ENCODE data around the gene LNPK. TPM values are rescaled to one million over a fixed set of nuclear protein-coding genes. Genes with fewer than 3 reads are reported as not detected.

Gene LNPK
- total RNA-seq, 4 donors from 2014 or later, result 18.0 to 33.6 (median 25.7) TPM

GRCh38 chr2:175935289-175936181 lies 66.5 kb downstream of the LNPK start:
- Histone ChIP-seq H3K9me3 (no peaks in the 10 kb centered on the region), H3K4me3 (no peak overlapping the region), H3K27ac (no peak overlapping the region), H3K36me3 (peaks cover 0 to 4% (median 0%) of the 10 kb centered on the region in 4 donors), H3K27me3 (no peaks in the 10 kb centered on the region), H3K4me1 (peaks cover 0 to 4% (median 0%) of the 10 kb centered on the region in 4 donors)
- in situ Hi-C loops (cut with MboI; ENCODE audit: low pct_ligation_motif_present in 1 of 4, low pct_unique_long_range_greater_than_20kb in 1 of 4, low sequenced_read_pairs in 3 of 4) (no loop called here), intact Hi-C loops (cut with DNase I; ENCODE audit: low total_unique reads) (no loop called here)
- 82 to 85% methylated on average over 3 of the region's 3 CpGs for WGBS, 2 donors (ENCODE audit: low coverage in 1 of 2)
- no peak for DNase-seq
- TF ChIP-seq EP300 (IDR thresholded peaks at IDR 0.05; ENCODE audit: low read depth) (no peak), POLR2AphosphoS5 (IDR thresholded peaks at IDR 0.05) (no peak), POLR2A (IDR thresholded peaks at IDR 0.05) (no peak)
- TF ChIP-seq, protein P1, sequence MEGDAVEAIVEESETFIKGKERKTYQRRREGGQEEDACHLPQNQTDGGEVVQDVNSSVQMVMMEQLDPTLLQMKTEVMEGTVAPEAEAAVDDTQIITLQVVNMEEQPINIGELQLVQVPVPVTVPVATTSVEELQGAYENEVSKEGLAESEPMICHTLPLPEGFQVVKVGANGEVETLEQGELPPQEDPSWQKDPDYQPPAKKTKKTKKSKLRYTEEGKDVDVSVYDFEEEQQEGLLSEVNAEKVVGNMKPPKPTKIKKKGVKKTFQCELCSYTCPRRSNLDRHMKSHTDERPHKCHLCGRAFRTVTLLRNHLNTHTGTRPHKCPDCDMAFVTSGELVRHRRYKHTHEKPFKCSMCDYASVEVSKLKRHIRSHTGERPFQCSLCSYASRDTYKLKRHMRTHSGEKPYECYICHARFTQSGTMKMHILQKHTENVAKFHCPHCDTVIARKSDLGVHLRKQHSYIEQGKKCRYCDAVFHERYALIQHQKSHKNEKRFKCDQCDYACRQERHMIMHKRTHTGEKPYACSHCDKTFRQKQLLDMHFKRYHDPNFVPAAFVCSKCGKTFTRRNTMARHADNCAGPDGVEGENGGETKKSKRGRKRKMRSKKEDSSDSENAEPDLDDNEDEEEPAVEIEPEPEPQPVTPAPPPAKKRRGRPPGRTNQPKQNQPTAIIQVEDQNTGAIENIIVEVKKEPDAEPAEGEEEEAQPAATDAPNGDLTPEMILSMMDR (IDR thresholded peaks at IDR 0.05), result no peak

DNA sequence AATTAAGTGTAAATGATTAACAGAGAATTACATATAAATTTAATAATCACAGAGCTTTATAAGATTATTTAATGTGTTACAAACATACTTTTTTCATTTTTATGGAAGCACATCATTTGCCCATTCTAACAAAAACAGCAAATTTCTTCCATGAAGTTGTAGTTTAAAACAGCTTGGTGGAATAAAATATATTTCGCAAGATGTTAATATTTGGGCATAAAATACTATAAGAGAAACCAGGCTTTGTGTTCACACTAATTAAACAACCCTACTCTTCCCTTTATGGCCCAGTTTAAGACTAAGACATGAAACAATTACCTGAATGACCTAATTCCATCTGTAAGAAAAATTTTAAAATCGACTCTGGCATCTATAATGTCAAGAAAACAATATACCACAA lies 69.4 kb downstream of the LNPK start:
- no peaks in the 10 kb centered on the region for H3K27me3 ChIP-seq
- 89 to 93% methylated on average over 2 of the region's 2 CpGs for WGBS, 2 donors (ENCODE audit: low coverage in 1 of 2)
- no peak overlapping the region for H3K4me3 ChIP-seq
- in situ Hi-C loops (cut with MboI; ENCODE audit: low pct_ligation_motif_present in 1 of 4, low pct_unique_long_range_greater_than_20kb in 1 of 4, low sequenced_read_pairs in 3 of 4) (no loop called here), intact Hi-C loops (cut with DNase I; ENCODE audit: low total_unique reads) (no loop called here)
- peaks cover 0 to 4% (median 0%) of the 10 kb centered on the region in 4 donors for H3K4me1 ChIP-seq
- DNase-seq, result no peak
- H3K9me3 ChIP-seq, result no peaks in the 10 kb centered on the region
- TF ChIP-seq EP300 (IDR thresholded peaks at IDR 0.05; ENCODE audit: low read depth) (no peak), POLR2AphosphoS5 (IDR thresholded peaks at IDR 0.05) (no peak), POLR2A (IDR thresholded peaks at IDR 0.05) (no peak)
- TF ChIP-seq, protein P1 (IDR thresholded peaks at IDR 0.05), result no peak
- peaks cover 0 to 4% (median 0%) of the 10 kb centered on the region in 4 donors for H3K36me3 ChIP-seq
- no peak overlapping the region for H3K27ac ChIP-seq

DNA sequence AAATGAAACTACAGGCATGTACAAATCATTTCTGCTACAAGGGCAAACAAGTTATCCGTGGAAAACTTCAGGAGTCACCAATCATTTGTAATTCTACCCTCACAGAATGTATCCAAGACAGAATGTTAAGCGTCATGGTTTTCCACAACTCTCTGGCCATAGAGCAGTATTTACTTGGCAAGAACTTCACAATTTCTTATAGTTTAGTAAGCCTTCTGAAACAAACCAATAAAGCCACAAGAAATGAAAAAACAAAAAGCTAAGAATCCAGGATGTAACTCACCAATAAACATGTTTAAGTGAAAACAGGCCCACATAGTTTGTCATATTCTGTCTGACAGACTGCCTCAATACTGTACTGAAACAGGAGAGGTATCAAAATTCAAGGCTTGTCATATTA lies 70.3 kb downstream of the LNPK start:
- Histone ChIP-seq H3K27me3 (no peaks in the 10 kb centered on the region), H3K4me3 (no peak overlapping the region), H3K36me3 (peaks cover 0 to 4% (median 0%) of the 10 kb centered on the region in 4 donors), H3K4me1 (no peaks in the 10 kb centered on the region), H3K27ac (no peak overlapping the region), H3K9me3 (no peaks in the 10 kb centered on the region)
- TF ChIP-seq POLR2A (IDR thresholded peaks at IDR 0.05), result no peak
- TF ChIP-seq EP300 (IDR thresholded peaks at IDR 0.05; ENCODE audit: low read depth), result no peak
- no peak for TF ChIP-seq POLR2AphosphoS5 (IDR thresholded peaks at IDR 0.05)
- TF ChIP-seq, protein P1 (IDR thresholded peaks at IDR 0.05), result no peak
- in situ Hi-C loops (cut with MboI; ENCODE audit: low pct_ligation_motif_present in 1 of 4, low pct_unique_long_range_greater_than_20kb in 1 of 4, low sequenced_read_pairs in 3 of 4), result no loop called here
- intact Hi-C loops (cut with DNase I; ENCODE audit: low total_unique reads), result no loop called here
- WGBS, 2 donors (ENCODE audit: low coverage in 1 of 2), result 75 to 88% methylated on average over 2 of the region's 2 CpGs
- DNase-seq, result no peak

DNA sequence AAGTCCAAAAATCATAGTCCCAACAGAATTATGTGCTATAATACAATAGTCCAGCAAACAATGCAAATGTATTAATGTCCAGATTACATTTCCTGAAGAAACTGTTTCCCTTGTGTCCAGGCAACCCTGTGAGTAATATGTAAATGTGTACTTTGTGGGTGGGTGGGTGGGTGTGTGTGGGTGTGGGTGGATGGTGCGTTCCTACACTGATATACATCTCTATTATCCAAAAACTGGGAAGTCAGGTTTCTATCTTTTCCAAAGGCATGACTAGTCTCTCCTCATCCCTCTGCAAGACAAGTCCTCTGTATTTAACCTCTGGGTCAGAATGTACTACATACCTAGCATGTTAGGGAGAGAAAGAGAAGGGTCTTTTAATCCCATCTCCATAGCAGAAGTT lies 71.6 kb downstream of the LNPK start:
- no peaks in the 10 kb centered on the region for H3K27me3 ChIP-seq
- WGBS, 2 donors (ENCODE audit: low coverage in 1 of 2), result 61 to 67% methylated on average over 1 of the region's 1 CpG
- no peaks in the 10 kb centered on the region for H3K4me1 ChIP-seq
- intact Hi-C loops (cut with DNase I; ENCODE audit: low total_unique reads), result no loop called here
- H3K27ac ChIP-seq, result no peak overlapping the region
- in situ Hi-C loops (cut with MboI; ENCODE audit: low pct_ligation_motif_present in 1 of 4, low pct_unique_long_range_greater_than_20kb in 1 of 4, low sequenced_read_pairs in 3 of 4), result no loop called here
- DNase-seq, result no peak
- H3K4me3 ChIP-seq, result no peak overlapping the region
- no peaks in the 10 kb centered on the region for H3K9me3 ChIP-seq
- peaks cover 0 to 2% (median 0%) of the 10 kb centered on the region in 4 donors for H3K36me3 ChIP-seq
- TF ChIP-seq EP300 (IDR thresholded peaks at IDR 0.05; ENCODE audit: low read depth), result no peak
- TF ChIP-seq POLR2A (IDR thresholded peaks at IDR 0.05), result no peak
